GM12874 (cell line): Measurements from ENCODE around the gene HIGD2A.

Experiments used
- CTCF ChIP-seq: IDR thresholded peaks from 2 replicates; pipeline ENCODE4 v1.5.1; 2011; ENCODE audit warnings: low read depth, mild to moderate bottlenecking, control low read depth, low read length, moderate library complexity; ENCODE audit not compliant: insufficient read depth

Gene HIGD2A

GRCh38 chr5:176352116-176352878 lies 36.3 kb upstream of the HIGD2A start:
- TF ChIP-seq CTCF = no peak

DNA sequence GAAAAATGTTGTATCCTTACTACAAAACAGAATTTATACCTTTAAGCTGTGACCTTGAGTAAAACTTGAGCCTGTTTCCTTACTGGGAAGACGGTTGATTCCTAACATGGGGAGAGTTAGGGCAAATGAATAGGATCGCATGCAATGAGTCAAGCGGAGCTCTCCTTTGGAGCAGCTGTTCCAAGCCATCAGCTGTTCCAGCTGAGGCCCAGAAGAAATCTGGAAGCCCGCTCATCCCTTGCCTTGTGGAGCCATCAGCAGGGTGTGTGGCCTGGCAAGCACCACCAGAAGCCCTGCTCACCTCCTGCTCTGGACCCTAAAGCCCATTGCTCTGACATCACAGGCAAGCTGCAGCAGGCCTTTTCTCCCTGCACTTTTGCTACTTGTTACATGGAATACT lies 35.0 kb upstream of the HIGD2A start:
- no peak for TF ChIP-seq CTCF

DNA sequence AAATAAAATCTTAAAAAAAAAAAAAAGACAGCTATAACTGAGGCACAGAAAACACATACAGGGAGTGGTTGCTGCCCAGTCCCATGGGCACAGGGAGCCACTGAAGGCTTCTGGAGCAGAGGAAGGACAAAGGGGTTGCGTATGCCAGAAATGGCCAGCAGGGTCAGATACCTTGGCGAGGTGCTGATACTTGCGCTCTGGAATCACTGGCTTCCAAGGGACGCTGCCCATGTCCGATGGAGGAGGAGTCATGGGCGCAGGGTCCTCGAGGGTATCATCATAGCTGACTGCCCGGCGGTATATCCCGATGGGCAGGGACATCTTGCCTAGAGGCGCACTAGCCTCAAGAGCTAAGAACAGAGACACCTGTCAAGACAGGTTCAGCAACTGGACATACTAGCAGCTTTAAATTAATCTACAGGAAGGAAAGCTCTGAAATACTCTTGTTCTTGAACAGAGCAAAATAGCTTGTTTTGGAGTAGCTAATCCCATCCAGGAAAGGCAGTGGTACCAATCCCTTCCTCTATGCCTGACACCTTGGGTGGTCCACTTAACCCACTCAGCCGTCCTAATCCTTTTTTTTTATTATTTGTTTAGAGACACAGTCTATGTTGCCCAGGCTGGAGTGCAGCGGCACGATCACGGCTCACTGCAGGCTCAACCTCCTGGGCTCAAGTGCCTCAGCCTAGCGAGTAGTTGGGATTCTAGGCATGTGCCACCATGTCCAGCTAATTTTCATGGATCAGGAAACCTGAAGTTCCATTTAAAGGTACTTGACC lies 33.0 kb upstream of the HIGD2A start:
- no peak for TF ChIP-seq CTCF

DNA sequence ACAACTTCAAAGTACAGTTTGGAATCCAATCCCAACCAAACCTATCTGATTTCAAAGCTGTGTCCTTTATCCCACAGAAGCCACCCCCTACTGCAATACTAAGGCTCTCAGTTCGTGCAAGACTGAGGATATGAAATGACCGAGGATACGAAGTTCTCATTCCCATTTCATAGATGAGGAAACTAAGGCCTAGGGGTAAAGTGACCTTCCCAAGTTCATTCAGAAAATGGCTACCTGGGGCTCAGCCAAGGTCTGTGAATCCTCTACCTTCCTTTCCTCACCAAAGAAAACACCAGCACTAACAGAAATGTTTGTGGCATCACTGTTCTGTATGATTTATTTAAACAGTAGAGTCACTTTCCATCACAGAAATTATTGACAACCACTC lies 32.4 kb upstream of the HIGD2A start:
- no peak for TF ChIP-seq CTCF

DNA sequence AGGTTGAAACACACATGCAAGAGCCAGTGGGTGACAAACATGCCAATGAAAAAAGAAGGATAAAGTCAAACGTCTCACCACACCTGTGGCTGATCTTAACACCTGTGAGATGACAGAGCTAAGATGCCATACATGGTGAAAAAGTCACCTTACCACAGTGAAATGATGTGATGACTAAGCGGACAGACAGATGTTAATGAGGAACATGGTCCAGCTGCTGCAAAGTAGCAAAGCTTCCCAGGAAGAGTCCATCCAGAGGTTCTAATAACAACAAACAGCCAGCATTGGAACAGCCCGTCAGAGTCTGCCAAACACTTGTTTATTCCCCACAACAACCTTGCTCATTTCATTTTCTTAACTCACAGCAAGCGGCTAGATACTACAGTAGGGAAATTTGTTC lies 28.9 kb upstream of the HIGD2A start:
- TF ChIP-seq CTCF = no peak

- no peak for TF ChIP-seq CTCF
These were observed 27.6 kb upstream of the HIGD2A start for GRCh38 chr5:176360894-176361436.

DNA sequence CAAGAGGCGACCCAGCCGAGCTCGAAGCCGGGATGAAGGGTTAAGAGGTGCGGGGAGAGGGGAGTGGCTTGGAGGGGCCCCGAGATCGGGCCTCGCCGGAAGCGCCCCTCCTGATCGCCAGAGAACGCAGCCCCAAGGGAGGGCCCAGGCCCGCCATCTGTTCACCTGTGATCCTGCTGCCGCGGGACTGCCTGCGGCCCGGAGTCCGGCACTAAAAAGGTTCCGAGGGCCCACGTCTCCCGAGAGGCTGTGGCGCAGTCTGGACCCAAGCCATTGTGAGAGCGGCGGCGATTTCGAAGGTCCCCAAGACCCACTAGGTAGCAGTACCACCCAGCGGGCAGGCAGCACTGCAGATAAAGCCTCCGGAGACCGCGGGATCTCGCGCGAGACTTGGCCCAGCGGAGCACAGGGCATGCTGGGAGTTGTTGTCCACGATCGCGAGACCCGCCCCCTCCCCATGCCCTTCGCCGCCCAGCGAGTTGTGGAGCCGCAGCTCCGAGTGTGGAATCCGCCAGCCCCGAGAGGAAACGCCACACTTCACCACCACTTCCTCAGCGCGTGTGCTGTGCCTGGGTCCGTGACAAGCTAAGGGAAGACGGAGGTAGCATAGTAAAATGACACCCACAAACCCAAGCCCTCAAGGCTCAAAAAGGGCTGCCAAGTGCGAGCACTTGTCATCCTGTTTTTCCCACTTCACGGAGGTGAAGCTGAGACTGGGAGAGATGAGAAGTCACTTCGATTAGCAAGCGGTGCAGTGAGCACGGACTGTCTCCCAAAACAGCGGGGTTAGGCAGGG lies 26.9 kb upstream of the HIGD2A start, which contains the start of gene KIAA1191:
KIAA1191 (minus strand) TSS at position 328 of the 796 bp plus-strand sequence. CDS start 2,256 bp downstream, outside the sequence.
- TF ChIP-seq CTCF = 0 out of 2 replicates have a peak, but pooled peaks have one; percentile 30
